Astrocyte of the cerebellum (primary cell): ENCODE measurements around the gene DNAH6.
"Not testable (repeated sequence)": the region's sequence is repeated elsewhere in the genome, so short reads cannot be mapped to it uniquely, and the experiment has no call there.

Experiments used
- DNase-seq: peaks from one replicate; pipeline ENCODE4 v3.0.0-alpha.2; 2011; ENCODE audit warnings: low read depth
- H3K4me3 ChIP-seq: 2 replicates; pipeline ENCODE4 v1.5.1; 2011; ENCODE audit warnings: mild to moderate bottlenecking, low read depth, low read length, moderate library complexity
- in situ Hi-C: cut with HindIII; loops from 2 replicates; pipeline ENCODE4 v1.10.0; 2017; ENCODE audit warnings: low sequenced_read_pairs
- TF ChIP-seq, protein P1 (sequence below): IDR thresholded peaks from 2 replicates; pipeline ENCODE4 v1.5.1; 2012; ENCODE audit warnings: low read length, low read depth, moderate library complexity, mild to moderate bottlenecking; ENCODE audit errors: missing control alignments

DNAH6 gene

DNA sequence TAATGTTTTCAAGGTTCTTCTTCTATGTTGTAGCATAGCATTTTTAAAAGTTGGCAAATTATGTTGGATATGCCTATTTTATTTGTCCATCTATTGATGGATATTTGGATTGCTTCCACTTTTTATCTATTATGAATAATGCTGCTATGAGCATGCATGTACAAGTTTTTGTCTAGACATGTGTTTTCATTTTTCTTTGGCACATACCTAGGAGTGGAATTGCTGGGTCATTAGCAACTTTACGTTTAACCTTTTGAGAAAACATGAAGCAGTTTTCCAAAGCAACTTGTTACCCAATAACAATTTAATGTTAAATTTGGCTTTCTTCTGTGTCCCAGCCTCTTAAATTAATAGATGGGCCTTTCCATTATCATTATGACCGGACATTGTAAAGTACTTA, 30.3 kb downstream of the DNAH6 start:
- DNase-seq, result no peak
- H3K4me3 ChIP-seq, result no peak overlapping the region
- TF ChIP-seq, protein P1, sequence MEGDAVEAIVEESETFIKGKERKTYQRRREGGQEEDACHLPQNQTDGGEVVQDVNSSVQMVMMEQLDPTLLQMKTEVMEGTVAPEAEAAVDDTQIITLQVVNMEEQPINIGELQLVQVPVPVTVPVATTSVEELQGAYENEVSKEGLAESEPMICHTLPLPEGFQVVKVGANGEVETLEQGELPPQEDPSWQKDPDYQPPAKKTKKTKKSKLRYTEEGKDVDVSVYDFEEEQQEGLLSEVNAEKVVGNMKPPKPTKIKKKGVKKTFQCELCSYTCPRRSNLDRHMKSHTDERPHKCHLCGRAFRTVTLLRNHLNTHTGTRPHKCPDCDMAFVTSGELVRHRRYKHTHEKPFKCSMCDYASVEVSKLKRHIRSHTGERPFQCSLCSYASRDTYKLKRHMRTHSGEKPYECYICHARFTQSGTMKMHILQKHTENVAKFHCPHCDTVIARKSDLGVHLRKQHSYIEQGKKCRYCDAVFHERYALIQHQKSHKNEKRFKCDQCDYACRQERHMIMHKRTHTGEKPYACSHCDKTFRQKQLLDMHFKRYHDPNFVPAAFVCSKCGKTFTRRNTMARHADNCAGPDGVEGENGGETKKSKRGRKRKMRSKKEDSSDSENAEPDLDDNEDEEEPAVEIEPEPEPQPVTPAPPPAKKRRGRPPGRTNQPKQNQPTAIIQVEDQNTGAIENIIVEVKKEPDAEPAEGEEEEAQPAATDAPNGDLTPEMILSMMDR, result no peak
- in situ Hi-C loops, result no loop called here

DNA sequence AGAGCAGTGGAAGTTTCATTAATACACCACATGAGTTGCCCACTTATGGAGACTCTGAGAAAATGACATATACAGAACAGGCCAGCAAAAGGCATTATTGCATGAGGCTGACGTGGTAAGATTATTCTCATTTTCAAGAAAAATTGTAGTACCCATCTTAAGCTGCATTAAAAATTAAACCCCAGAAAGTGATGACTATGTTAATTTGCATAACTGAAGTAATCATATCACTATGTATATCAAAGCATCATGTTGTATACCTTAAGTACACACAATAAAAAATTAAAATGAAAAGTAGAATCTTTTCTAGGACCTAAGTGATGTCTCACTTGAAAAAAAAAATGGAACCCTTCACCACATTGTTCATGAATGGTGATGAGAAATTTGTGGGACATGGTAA, 32.0 kb downstream of the DNAH6 start:
- TF ChIP-seq, protein P1, result no peak
- in situ Hi-C loops, result no loop called here
- H3K4me3 ChIP-seq, result no peak overlapping the region
- DNase-seq, result no peak

DNA sequence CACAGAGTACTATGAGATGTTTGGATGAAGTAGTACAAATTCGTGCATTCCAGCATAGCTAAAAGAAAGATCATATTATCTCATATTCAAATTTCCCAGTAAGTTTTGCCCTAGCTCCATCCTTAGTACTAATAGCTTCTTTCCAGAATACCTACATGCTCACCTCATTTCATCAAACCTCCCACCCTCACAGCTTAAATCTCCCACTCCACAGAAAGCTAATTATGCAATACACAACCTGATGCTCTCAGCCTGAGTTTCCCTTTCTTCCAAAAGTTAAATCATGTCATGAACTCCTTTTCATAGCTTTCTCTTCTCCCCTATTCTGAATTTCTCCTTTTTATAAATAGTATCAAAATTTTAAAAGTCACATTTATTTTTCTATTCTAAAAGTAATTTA, 34.6 kb downstream of the DNAH6 start:
- in situ Hi-C loops, result no loop called here
- DNase-seq, result no peak
- TF ChIP-seq, protein P1, result no peak
- H3K4me3 ChIP-seq, result no peak overlapping the region

DNA sequence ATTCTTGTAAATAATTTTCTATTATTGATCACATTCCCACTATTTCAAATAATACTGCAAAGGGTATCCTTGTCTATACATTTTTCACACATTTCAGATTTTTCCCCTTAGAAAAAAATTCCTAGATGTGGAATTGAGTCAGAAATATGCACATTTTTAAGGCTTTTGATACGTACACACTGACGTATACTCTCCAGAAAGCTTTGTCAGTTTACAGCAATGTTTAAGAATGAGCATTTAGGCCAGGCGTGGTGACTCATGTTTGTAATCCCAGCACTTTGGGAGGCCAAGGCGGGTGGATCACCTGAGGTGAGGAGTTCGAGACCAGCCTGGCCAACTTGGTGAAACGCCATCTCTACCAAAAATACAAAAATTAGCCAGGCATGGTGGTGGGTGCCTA, 35.2 kb downstream of the DNAH6 start:
- DNase-seq, in situ Hi-C loops: not testable (repeated sequence)

DNA sequence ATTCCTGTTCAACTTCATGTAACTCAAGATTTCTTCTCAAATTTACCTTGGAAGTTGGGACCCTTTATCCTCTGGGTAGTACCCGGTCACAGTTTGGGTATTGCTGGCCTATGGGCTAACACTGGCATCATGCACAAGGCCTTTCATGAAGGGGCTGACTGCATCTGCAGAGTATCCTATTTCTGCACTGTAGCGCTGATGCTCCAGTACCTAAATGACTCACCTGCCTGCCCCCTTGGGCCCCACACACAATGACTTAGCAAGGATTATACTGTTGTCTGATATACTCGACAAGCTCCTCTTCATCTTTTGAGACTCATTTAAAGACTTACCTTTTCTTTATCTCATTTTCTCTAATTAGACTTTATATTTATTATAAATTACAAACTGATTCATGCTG, 39.9 kb downstream of the DNAH6 start:
- in situ Hi-C loops, result no loop called here
- TF ChIP-seq, protein P1, result no peak
- no peak overlapping the region for H3K4me3 ChIP-seq
- DNase-seq, result no peak

More for the DNA sequence above, 35.2 kb downstream of the DNAH6 start:
- not testable (repeated sequence) for H3K4me3 ChIP-seq

DNA sequence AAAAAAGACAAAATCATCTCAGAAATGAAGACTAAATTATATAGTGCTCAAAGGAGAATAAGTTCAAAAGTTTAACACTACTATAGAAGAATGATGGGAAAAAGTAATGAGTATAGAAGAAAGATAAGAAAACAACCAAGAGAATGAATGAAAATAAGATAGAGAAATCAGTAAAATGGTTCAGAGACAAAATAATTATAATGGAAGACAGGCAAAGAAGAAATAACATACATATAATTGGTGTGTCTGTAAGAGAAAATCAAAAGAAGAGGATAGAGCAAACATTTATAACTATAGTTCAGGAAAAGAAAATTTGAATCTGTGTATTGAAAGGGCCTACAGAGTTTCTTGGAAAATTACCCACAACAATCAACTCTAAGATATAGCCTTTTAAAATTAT, 43.5 kb downstream of the DNAH6 start:
- in situ Hi-C loops, result no loop called here
- TF ChIP-seq, protein P1, result no peak
- no peak overlapping the region for H3K4me3 ChIP-seq
- DNase-seq, result no peak

DNA sequence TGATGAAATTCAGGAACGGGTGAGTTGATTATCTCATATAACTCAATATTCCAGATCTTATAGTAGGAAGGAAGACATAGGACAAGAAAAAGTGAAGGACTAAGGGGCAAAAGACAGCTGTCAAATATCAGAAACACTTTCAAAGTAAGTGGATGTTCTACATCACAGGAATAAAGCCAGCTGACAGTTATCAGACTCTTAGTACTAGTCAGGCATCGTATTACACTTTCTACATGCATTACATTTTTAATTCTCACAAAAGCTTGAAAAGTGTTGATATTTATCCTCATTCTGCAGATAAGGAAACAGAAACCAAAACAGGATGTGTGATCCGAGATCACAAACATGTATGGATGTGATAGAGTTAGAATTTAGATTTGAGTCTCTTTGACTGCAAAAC, 63.4 kb downstream of the DNAH6 start:
- in situ Hi-C loops, result no loop called here
- no peak overlapping the region for H3K4me3 ChIP-seq
- TF ChIP-seq, protein P1, result no peak
- DNase-seq, result no peak
